GM12878 (cell line): ENCODE data around the gene CTIF. TPM values are rescaled to one million over a fixed set of nuclear protein-coding genes. Genes with fewer than 3 reads are reported as not detected.

Source experiments
- ATAC-seq: fragments of 200-7000 bp; cut with Tn5 transposase; 3 replicates; pipeline ENCODE4 v1.9.1; 2020; ENCODE audit warnings: mild to moderate bottlenecking, moderate library complexity
- BruUV-seq: library from RNA; stranded (reverse); fragments of 400-500 nt; replicated peaks from 2 replicates; lab custom pipeline; 2021; lab: Mats Ljungman, UMichigan
- CTCF ChIA-PET: fragments of 300-600 bp; sonication (Branson Sonifier 250); formaldehyde crosslinking; extraction: SDS; loops from one replicate; lab custom pipeline; 2021; ENCODE audit warnings: inconsistent platforms; lab: Yijun Ruan, JAX
- POLR2A ChIA-PET: fragments of 350-600 bp; formaldehyde crosslinking; extraction: SDS; loops from one replicate; lab custom pipeline; 2021; ENCODE audit warnings: inconsistent platforms; lab: Charles Lee
- RAD21 ChIA-PET: fragments of 300-600 bp; sonication (Branson Sonifier 250); formaldehyde crosslinking; loops from one replicate; lab custom pipeline; 2023; ENCODE audit warnings: antibody characterized with exemption; ENCODE audit not compliant: unreplicated experiment; lab: Charles Lee
- SMC1A ChIA-PET: fragments of 300-600 bp; sonication (Branson Sonifier 250); formaldehyde crosslinking; loops from one replicate; lab custom pipeline; 2023; ENCODE audit not compliant: unreplicated experiment, uncharacterized antibody; lab: Charles Lee
- DNase-seq: peaks from one replicate; pipeline ENCODE4 v3.0.0-alpha.2; 2011; ENCODE audit warnings: low read depth, low spot score
- FAIRE-seq: peaks from 3 replicates; lab custom pipeline; 2011; peaks lifted over from hg19 to GRCh38; lab: Jason Lieb, UNC
- H2AFZ ChIP-seq: 2 replicates; pipeline ENCODE4 v1.6.0; 2011; ENCODE audit warnings: low read depth, low read length, control low read depth; ENCODE audit not compliant: control insufficient read depth
- H3K27ac ChIP-seq: 2 replicates; pipeline ENCODE4 v1.5.1; 2011; ENCODE audit warnings: control low read depth; ENCODE audit not compliant: control insufficient read depth, insufficient read depth
- H3K27me3 ChIP-seq, 2 experiments: replicated peaks in 1 of 2; 2 replicates each; pipeline versions ENCODE4 v1.6.0 to v1.6.1; 2011; ENCODE audit warnings: low read length in 1 of 2; ENCODE audit not compliant: control insufficient read depth in 2 of 2, insufficient read depth in 2 of 2
- H3K36me3 ChIP-seq, 2 experiments: 2 replicates each; pipeline ENCODE4 v1.5.1; 2011; ENCODE audit warnings: low read length in 1 of 2; ENCODE audit not compliant: control insufficient read depth in 2 of 2, insufficient read depth in 2 of 2
- H3K4me1 ChIP-seq: 2 replicates; pipeline ENCODE4 v1.6.1; 2011; ENCODE audit warnings: mild to moderate bottlenecking, low read length, moderate library complexity, mixed read lengths; ENCODE audit not compliant: control insufficient read depth, insufficient read depth
- H3K4me2 ChIP-seq: 2 replicates; pipeline ENCODE4 v1.6.0; 2011; ENCODE audit warnings: control low read depth; ENCODE audit not compliant: control insufficient read depth, insufficient read depth
- H3K4me3 ChIP-seq: fragments of 200-600 bp; sonication (generic); 2 replicates; pipeline ENCODE4 v1.5.1; 2016
- H3K79me2 ChIP-seq: 2 replicates; pipeline ENCODE4 v1.6.0; 2011; ENCODE audit warnings: low read length; ENCODE audit not compliant: control insufficient read depth, insufficient read depth
- H3K9ac ChIP-seq: 2 replicates; pipeline ENCODE4 v1.8.0; 2011; ENCODE audit warnings: low read length, control low read depth, mixed read lengths; ENCODE audit not compliant: control insufficient read depth, insufficient read depth
- H3K9me3 ChIP-seq: replicated peaks from 3 replicates; pipeline ENCODE4 v1.5.1; 2011; ENCODE audit warnings: mild to moderate bottlenecking, low read length; ENCODE audit not compliant: control insufficient read depth, insufficient read depth
- H4K20me1 ChIP-seq: 2 replicates; pipeline ENCODE4 v1.6.0; 2011; ENCODE audit not compliant: control insufficient read depth, insufficient read depth
- CHD2 ChIP-seq: IDR thresholded peaks from 2 replicates; pipeline ENCODE4 v1.6.1; 2011; ENCODE audit warnings: low read depth, low read length, improper control_type of control experiment, borderline replicate concordance
- CHD4 ChIP-seq: fragments of 200-600 bp; sonication (generic); IDR thresholded peaks from 2 replicates; pipeline ENCODE4 v1.6.1; 2016; ENCODE audit warnings: mild to moderate bottlenecking
- E2F8 ChIP-seq: fragments of 450-650 bp; IDR thresholded peaks from 2 replicates; pipeline ENCODE4 v1.6.1; 2018; ENCODE audit warnings: mild to moderate bottlenecking, low read depth, moderate library complexity; ENCODE audit not compliant: partially characterized antibody
- EP300 ChIP-seq, 2 experiments: fragments of 150-350 bp in 1 of 2; IDR thresholded peaks; 2 replicates each; pipeline ENCODE4 v1.6.1; 2011 to 2012; ENCODE audit warnings: low read depth in 2 of 2, low read length in 2 of 2, borderline replicate concordance in 1 of 2, improper control_type of control experiment in 1 of 2, inconsistent platforms in 1 of 2; ENCODE audit not compliant: control insufficient read depth in 1 of 2
- FOXK2 ChIP-seq: fragments of 450-650 bp; IDR thresholded peaks from 2 replicates; pipeline ENCODE4 v1.6.1; 2017; ENCODE audit warnings: mild to moderate bottlenecking, moderate library complexity
- HDGF ChIP-seq: fragments of 450-650 bp; IDR thresholded peaks from 2 replicates; pipeline ENCODE4 v1.6.1; 2016; ENCODE audit warnings: antibody characterized with exemption
- PAX8 ChIP-seq: fragments of 450-650 bp; IDR thresholded peaks from 2 replicates; pipeline ENCODE4 v1.6.1; 2017; ENCODE audit warnings: mild to moderate bottlenecking, moderate library complexity
- SIX5 ChIP-seq: IDR thresholded peaks from 2 replicates; pipeline ENCODE4 v1.6.1; 2011; ENCODE audit warnings: mild to moderate bottlenecking, low read depth, low read length, moderate library complexity; ENCODE audit not compliant: severe bottlenecking
- SKIL ChIP-seq: fragments of 450-650 bp; IDR thresholded peaks from 2 replicates; pipeline ENCODE4 v1.6.1; 2017; ENCODE audit warnings: mild to moderate bottlenecking, low read depth, inconsistent platforms; ENCODE audit not compliant: poor library complexity, severe bottlenecking
- SMARCA5 ChIP-seq: fragments of 450-650 bp; IDR thresholded peaks from 2 replicates; pipeline ENCODE4 v1.6.1; 2017; ENCODE audit warnings: mild to moderate bottlenecking
- USF1 ChIP-seq: IDR thresholded peaks from 2 replicates; pipeline ENCODE4 v1.6.1; 2011; ENCODE audit warnings: borderline replicate concordance, low read depth, mild to moderate bottlenecking, moderate library complexity, mixed read lengths, low read length; ENCODE audit not compliant: insufficient read depth; ENCODE audit errors: extremely low read length
- ZBTB11 ChIP-seq: fragments of 450-650 bp; formaldehyde crosslinking; IDR thresholded peaks from 2 replicates; pipeline ENCODE4 v1.5.0; 2022; ENCODE audit warnings: mild to moderate bottlenecking, missing genetic modification characterization
- WGBS: methylation state at CpG from one replicate; pipeline ENCODE4 v1.1.6; 2016; ENCODE audit warnings: low lambda C conversion rate; ENCODE audit not compliant: insufficient replicate concordance, insufficient coverage; ENCODE audit errors: missing lambda C conversion rate; 5-methylcytosine and 5-hydroxymethylcytosine counted together
- in situ Hi-C: fragments of 300-500 bp; cut with MboI; formaldehyde crosslinking; loops from 9 replicates; pipeline ENCODE4 v1.14.3; 2018; ENCODE audit warnings: mixed read lengths
- intact Hi-C: fragments of 100-400 bp; cut with micrococcal nuclease; formaldehyde crosslinking; loops from one replicate; pipeline ENCODE4 v1.14.2; 2022; ENCODE audit not compliant: unreplicated experiment
- polyA plus RNA-seq, 11 experiments: library from polyadenylated mRNA; depleted of rRNA in 4 of 11; unstranded in 6 of 11; stranded (reverse) in 5 of 11; fragments of >200 nt; fragmentation: Nextera tagmentation in 4 of 11; fragmentation: Illumina TruSeq in 1 of 11; extraction: Ambion mirVana in 4 of 11; extraction: Trizol in 1 of 11; gene quantifications; 1 replicate in 1 of 11; 2 replicates in 10 of 11; pipeline versions ENCODE4 v1.2.1 to v1.2.3, GENCODE V29; 2011 to 2016; ENCODE audit warnings: inconsistent platforms in 2 of 11, missing spikeins in 2 of 11, low read depth in 1 of 11
- total RNA-seq, 4 experiments: library from RNA; depleted of rRNA in 3 of 4; stranded (reverse); fragments of >200 nt in 3 of 4; fragmentation: Illumina TruSeq in 1 of 4; extraction: Trizol in 1 of 4; gene quantifications; 2 replicates each; pipeline versions ENCODE4 v1.2.1 to v1.2.3, GENCODE V29; 2013 to 2021

CTIF gene
- total and polyA plus RNA-seq, 10 of the 15 experiments (the other 5 are each of a cell fraction or from before 2014, with no cell fraction given), result 0.06 to 11.6 (median 2.5) TPM

- no peak for ATAC-seq
- in situ Hi-C loops (no loop called here), intact Hi-C loops (no loop called here)
- ChIA-PET POLR2A (no interaction called here), RAD21 (no interaction called here), CTCF (no interaction called here), SMC1A (no interaction called here)
- WGBS, result 0% methylated on average over 2 of the region's 2 CpGs
- no peaks in the 10 kb centered on the region for H3K79me2 ChIP-seq
- H3K36me3 ChIP-seq, result no peaks in the 10 kb centered on the region
- H3K4me1 ChIP-seq, result no peaks in the 10 kb centered on the region
- H3K4me3 ChIP-seq, result no peak overlapping the region
- no peaks in the 10 kb centered on the region for H3K27me3 ChIP-seq
- H3K9ac ChIP-seq, result no peak overlapping the region
- FAIRE-seq, result no peak
- no peak overlapping the region for H3K27ac ChIP-seq
- no peaks in the 10 kb centered on the region; the same call in 2 of the 3 replicates for H3K9me3 ChIP-seq
- DNase-seq, result no peak
- no peaks in the 10 kb centered on the region for H4K20me1 ChIP-seq
- no peak overlapping the region for H2AFZ ChIP-seq
- no TSS peak for BruUV-seq
- no peak overlapping the region for H3K4me2 ChIP-seq
- TF ChIP-seq SKIL, result no peak
- TF ChIP-seq CHD4, result no peak
- no peak for TF ChIP-seq E2F8
- TF ChIP-seq SMARCA5, result no peak
- no peak for TF ChIP-seq HDGF
- no peak for TF ChIP-seq USF1
- no peak for TF ChIP-seq ZBTB11 (CRISPR knock-in tag)
- no peak for TF ChIP-seq PAX8
- no peak for TF ChIP-seq SIX5
- no peak for TF ChIP-seq CHD2
- TF ChIP-seq FOXK2, result no peak
- no peak for TF ChIP-seq EP300 (IDR thresholded peaks at IDR 0.05; ENCODE audit: borderline replicate concordance in 1 of 2, control insufficient read depth in 1 of 2, low read depth in 2 of 2, low read length in 2 of 2)
These were observed 48.1 kb upstream of the CTIF start for GRCh38 chr18:48490641-48491293.
